Caco-2 (cell line): ENCODE results near the gene CDCP2. TPM values are rescaled to one million over a fixed set of nuclear protein-coding genes. Genes with fewer than 3 reads are reported as not detected.

Experiments used
- BruUV-seq: library from RNA; stranded (reverse); fragments of 400-500 nt; replicated peaks from 2 replicates; lab custom pipeline; 2021; lab: Mats Ljungman, UMichigan
- CTCF ChIA-PET: fragments of 300-600 bp; sonication (Branson Sonifier 250); formaldehyde crosslinking; loops from one replicate; lab custom pipeline; 2022; ENCODE audit warnings: antibody characterized with exemption; lab: Charles Lee
- POLR2A ChIA-PET: fragments of 300-600 bp; sonication (Branson Sonifier 250); formaldehyde crosslinking; loops from one replicate; lab custom pipeline; 2022; ENCODE audit warnings: antibody characterized with exemption; lab: Charles Lee
- DNase-seq, 2 experiments: peaks; one replicate each; pipeline versions ENCODE4 v3.0.0 to v3.0.0-alpha.2; 2020 to 2022
- H3K27me3 ChIP-seq: replicated peaks from 2 replicates; pipeline ENCODE4 v1.6.0; 2011; ENCODE audit warnings: low read length; ENCODE audit not compliant: control insufficient read depth, insufficient read depth
- H3K36me3 ChIP-seq: 2 replicates; pipeline ENCODE4 v1.5.1; 2011; ENCODE audit warnings: low read length; ENCODE audit not compliant: control insufficient read depth, insufficient read depth
- H3K4me1 ChIP-seq: fragments of 250-450 bp; sonication (Bioruptor Pico); 2 replicates; pipeline ENCODE4 v1.5.1; 2020; ENCODE audit warnings: mild to moderate bottlenecking
- H3K4me3 ChIP-seq: 2 replicates; pipeline ENCODE4 v1.5.1; 2011; ENCODE audit warnings: low read depth, mild to moderate bottlenecking, control low read depth, low read length
- H3K9me3 ChIP-seq: fragments of 250-450 bp; sonication (Bioruptor Pico); 2 replicates; pipeline ENCODE4 v1.5.1; 2020; ENCODE audit warnings: mild to moderate bottlenecking, moderate library complexity
- H3K27ac Mint-ChIP-seq: one replicate; pipeline ENCODE4 v1.8.0; 2022; ENCODE audit warnings: mixed read lengths; ENCODE audit not compliant: unreplicated experiment
- H3K27me3 Mint-ChIP-seq: one replicate; pipeline ENCODE4 v1.8.0; 2022; ENCODE audit warnings: mixed read lengths; ENCODE audit not compliant: insufficient read depth, unreplicated experiment
- H3K36me3 Mint-ChIP-seq: one replicate; pipeline ENCODE4 v1.8.0; 2022; ENCODE audit warnings: mild to moderate bottlenecking, mixed read lengths; ENCODE audit not compliant: insufficient read depth, unreplicated experiment
- H3K4me1 Mint-ChIP-seq: one replicate; pipeline ENCODE4 v1.8.0; 2022; ENCODE audit warnings: low read depth, mixed read lengths; ENCODE audit not compliant: unreplicated experiment
- H3K4me3 Mint-ChIP-seq: one replicate; pipeline ENCODE4 v1.8.0; 2022; ENCODE audit warnings: mild to moderate bottlenecking, moderate library complexity, mixed read lengths; ENCODE audit not compliant: unreplicated experiment
- H3K9me3 Mint-ChIP-seq: one replicate; pipeline ENCODE4 v1.8.0; 2022; ENCODE audit warnings: mixed read lengths; ENCODE audit not compliant: unreplicated experiment
- intact Hi-C: fragments of 100-400 bp; cut with micrococcal nuclease; formaldehyde crosslinking; loops from one replicate; pipeline ENCODE4 v1.10.0; 2022; ENCODE audit not compliant: unreplicated experiment
- total RNA-seq: library from RNA; stranded (reverse); gene quantifications from 2 replicates; pipeline ENCODE4 v1.2.3, GENCODE V29; 2022
- TF ChIP-seq, protein P1 (sequence below), 2 experiments: fragments of 200-600 bp in 1 of 2; IDR thresholded peaks; 1 replicate in 1 of 2; 2 replicates in 1 of 2; pipeline versions ENCODE4 v1.5.1 to v1.8.0; 2011 to 2022; ENCODE audit warnings: antibody characterized with exemption in 1 of 2, control low read depth in 1 of 2, inconsistent platforms in 1 of 2, low read depth in 1 of 2, low read length in 1 of 2, mild to moderate bottlenecking in 1 of 2, moderate library complexity in 1 of 2; ENCODE audit not compliant: insufficient read depth in 1 of 2, severe bottlenecking in 1 of 2, unreplicated experiment in 1 of 2

The CDCP2 gene
- total RNA-seq, 1 experiment from 2014 or later: not detected

DNA sequence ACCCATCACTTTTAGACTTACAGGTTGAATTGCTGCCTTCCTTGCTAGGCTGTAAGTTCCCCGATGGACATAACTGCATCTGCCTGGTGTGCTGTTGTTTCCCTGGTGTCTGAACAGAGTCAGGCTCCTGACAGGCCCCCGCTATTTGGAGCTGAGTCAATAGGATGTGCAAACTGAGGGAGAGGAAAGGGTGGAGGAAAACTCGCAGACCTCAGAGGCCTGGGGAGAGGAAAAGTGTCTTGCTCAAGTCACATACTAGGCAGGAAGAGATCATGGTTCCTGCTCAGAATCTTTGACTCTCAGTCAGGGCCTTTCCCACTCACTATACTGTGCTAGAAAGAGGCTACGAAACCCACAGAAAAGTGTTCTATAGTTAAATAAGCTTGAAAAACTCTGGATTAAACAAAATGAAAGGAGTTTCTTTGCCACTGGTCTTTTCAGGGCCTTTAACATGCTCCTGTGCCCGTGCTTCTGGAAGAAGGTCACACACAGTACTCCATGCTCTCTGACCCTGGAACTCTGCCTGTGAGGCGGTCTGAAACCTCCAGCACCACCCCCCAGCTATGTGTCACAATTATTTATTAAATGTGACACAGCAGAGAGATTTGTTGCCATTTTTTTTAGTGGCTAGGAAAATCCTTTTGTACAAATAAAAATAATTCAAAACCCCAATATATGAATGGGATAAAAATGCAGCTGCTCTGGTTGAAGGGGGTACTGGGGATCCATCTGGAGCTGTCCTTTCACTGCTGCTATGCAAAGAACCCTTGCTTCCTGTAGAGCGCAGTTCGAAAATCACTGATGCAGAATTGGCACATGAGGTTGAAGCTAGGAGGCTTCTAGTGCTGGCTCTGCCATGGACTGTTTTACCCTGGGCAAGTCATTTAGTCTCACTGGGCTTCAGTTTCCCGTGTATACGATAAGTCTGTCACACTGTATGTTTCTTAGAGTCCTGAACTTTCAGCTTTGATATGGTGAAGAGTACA, 20.1 kb upstream of the CDCP2 start:
- Mint-ChIP-seq H3K27me3 (no peaks in the 10 kb centered on the region), H3K27ac (no peak overlapping the region), H3K4me1 (no peaks in the 10 kb centered on the region), H3K9me3 (no peaks in the 10 kb centered on the region), H3K36me3 (no peaks in the 10 kb centered on the region), H3K4me3 (no peak overlapping the region)
- no peak for DNase-seq
- TF ChIP-seq, protein P1, sequence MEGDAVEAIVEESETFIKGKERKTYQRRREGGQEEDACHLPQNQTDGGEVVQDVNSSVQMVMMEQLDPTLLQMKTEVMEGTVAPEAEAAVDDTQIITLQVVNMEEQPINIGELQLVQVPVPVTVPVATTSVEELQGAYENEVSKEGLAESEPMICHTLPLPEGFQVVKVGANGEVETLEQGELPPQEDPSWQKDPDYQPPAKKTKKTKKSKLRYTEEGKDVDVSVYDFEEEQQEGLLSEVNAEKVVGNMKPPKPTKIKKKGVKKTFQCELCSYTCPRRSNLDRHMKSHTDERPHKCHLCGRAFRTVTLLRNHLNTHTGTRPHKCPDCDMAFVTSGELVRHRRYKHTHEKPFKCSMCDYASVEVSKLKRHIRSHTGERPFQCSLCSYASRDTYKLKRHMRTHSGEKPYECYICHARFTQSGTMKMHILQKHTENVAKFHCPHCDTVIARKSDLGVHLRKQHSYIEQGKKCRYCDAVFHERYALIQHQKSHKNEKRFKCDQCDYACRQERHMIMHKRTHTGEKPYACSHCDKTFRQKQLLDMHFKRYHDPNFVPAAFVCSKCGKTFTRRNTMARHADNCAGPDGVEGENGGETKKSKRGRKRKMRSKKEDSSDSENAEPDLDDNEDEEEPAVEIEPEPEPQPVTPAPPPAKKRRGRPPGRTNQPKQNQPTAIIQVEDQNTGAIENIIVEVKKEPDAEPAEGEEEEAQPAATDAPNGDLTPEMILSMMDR (IDR thresholded peaks at IDR 0.05; ENCODE audit: insufficient read depth in 1 of 2, low read depth in 1 of 2, low read length in 1 of 2, severe bottlenecking in 1 of 2, unreplicated experiment in 1 of 2): no peak
- H3K9me3 ChIP-seq: no peaks in the 10 kb centered on the region
- no peak overlapping the region for H3K4me3 ChIP-seq
- POLR2A ChIA-PET: no interaction called here
- H3K4me1 ChIP-seq: no peaks in the 10 kb centered on the region
- BruUV-seq: no TSS peak
- CTCF ChIA-PET: no interaction called here
- H3K27me3 ChIP-seq: no peaks in the 10 kb centered on the region
- no peaks in the 10 kb centered on the region for H3K36me3 ChIP-seq
- intact Hi-C loops: no loop called here

DNA sequence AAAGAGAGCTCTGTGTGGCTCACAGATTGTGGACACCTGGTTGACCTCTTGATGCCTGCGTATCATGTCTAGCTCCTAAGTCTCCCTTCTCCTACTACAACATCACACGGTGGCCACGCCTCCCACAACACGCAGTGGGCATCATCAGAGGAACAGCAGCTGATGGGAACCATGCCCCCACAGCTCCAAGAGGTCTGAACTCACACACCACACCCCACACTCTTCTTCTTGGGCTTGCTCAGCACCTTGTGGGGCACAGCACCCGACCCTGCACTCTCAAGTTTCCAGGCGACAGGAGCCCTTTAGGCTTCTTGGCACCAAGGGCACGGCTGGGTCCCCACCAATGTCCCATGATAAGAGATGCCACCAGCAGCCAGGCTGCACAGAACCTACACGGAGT, 18.8 kb upstream of the CDCP2 start:
- no peaks in the 10 kb centered on the region for H3K4me1 ChIP-seq
- ChIA-PET CTCF (interaction anchor here (0.7 kb wide), 1 partner anchor 318 kb away, joined by 5 read pairs; no protein-coding TSS in a partner anchor), POLR2A (no interaction called here)
- Mint-ChIP-seq H3K4me1 (no peaks in the 10 kb centered on the region), H3K27me3 (no peaks in the 10 kb centered on the region), H3K4me3 (no peak overlapping the region), H3K9me3 (no peaks in the 10 kb centered on the region), H3K36me3 (no peaks in the 10 kb centered on the region), H3K27ac (no peak overlapping the region)
- TF ChIP-seq, protein P1 (IDR thresholded peaks at IDR 0.05; ENCODE audit: insufficient read depth in 1 of 2, low read depth in 1 of 2, low read length in 1 of 2, severe bottlenecking in 1 of 2, unreplicated experiment in 1 of 2): no peak
- H3K9me3 ChIP-seq: no peaks in the 10 kb centered on the region
- no peak overlapping the region for H3K4me3 ChIP-seq
- intact Hi-C loops: no loop called here
- no peaks in the 10 kb centered on the region for H3K27me3 ChIP-seq
- no peaks in the 10 kb centered on the region for H3K36me3 ChIP-seq
- no TSS peak for BruUV-seq
- DNase-seq: no peak

DNA sequence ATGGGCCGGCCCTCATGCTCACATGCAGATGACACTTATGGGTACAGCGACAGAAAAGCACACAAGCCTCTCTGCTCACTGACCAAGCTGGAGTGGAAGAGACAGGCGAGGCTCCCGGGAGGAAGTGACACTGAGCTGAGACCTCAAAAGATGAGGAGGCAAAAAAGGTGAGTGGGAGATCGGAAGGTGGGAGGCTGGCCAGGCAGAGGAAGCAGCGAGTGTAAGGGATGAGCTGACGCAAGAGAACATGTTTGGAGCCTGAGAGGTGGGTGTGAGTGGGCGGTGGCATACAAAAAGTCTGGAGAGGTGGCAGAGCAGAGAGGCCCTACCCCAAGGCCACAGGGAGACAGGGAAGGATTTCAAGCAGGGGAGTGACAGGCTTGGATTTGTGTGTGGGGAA, 18.2 kb upstream of the CDCP2 start:
- ChIA-PET CTCF (no interaction called here), POLR2A (no interaction called here)
- intact Hi-C loops: no loop called here
- no peaks in the 10 kb centered on the region for H3K36me3 Mint-ChIP-seq
- no peaks in the 10 kb centered on the region for H3K9me3 ChIP-seq
- H3K9me3 Mint-ChIP-seq: no peaks in the 10 kb centered on the region
- no peaks in the 10 kb centered on the region for H3K4me1 Mint-ChIP-seq
- TF ChIP-seq, protein P1 (IDR thresholded peaks at IDR 0.05; ENCODE audit: insufficient read depth in 1 of 2, low read depth in 1 of 2, low read length in 1 of 2, severe bottlenecking in 1 of 2, unreplicated experiment in 1 of 2): no peak
- no peak overlapping the region for H3K4me3 ChIP-seq
- H3K4me1 ChIP-seq: no peaks in the 10 kb centered on the region
- no peaks in the 10 kb centered on the region for H3K36me3 ChIP-seq
- H3K27me3 ChIP-seq: no peaks in the 10 kb centered on the region
- no peak for DNase-seq
- H3K27ac Mint-ChIP-seq: no peak overlapping the region
- H3K27me3 Mint-ChIP-seq: no peaks in the 10 kb centered on the region
- no TSS peak for BruUV-seq
- no peak overlapping the region for H3K4me3 Mint-ChIP-seq
